ENCODE data around the gene MEIS3. TPM values are rescaled to one million over a fixed set of nuclear protein-coding genes. Genes with fewer than 3 reads are reported as not detected.
A peak's percentile ranks its signal among the peaks of the same experiment; 100 is the strongest.

The MEIS3 gene
- total RNA-seq, 1 donor from 2014 or later, result 11.3 TPM

DNA sequence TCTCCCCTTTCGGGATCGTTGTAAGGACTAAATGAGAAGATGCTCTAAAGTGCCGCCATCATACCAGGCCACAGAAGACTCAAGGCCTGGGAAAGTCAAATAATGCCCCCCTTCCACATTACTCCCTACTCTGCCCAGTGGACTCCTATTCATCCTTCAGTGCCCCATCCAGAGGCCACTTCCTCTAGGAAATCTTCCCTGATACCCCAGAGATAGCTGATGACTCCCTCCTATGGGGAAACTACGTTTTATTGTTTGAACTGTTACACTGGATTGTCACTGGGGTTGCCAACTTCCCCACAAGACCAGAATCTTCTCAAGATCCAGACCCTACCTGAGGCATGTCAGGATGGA, 14.2 kb downstream of the MEIS3 start:
- TF ChIP-seq, protein P1, sequence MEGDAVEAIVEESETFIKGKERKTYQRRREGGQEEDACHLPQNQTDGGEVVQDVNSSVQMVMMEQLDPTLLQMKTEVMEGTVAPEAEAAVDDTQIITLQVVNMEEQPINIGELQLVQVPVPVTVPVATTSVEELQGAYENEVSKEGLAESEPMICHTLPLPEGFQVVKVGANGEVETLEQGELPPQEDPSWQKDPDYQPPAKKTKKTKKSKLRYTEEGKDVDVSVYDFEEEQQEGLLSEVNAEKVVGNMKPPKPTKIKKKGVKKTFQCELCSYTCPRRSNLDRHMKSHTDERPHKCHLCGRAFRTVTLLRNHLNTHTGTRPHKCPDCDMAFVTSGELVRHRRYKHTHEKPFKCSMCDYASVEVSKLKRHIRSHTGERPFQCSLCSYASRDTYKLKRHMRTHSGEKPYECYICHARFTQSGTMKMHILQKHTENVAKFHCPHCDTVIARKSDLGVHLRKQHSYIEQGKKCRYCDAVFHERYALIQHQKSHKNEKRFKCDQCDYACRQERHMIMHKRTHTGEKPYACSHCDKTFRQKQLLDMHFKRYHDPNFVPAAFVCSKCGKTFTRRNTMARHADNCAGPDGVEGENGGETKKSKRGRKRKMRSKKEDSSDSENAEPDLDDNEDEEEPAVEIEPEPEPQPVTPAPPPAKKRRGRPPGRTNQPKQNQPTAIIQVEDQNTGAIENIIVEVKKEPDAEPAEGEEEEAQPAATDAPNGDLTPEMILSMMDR (IDR thresholded peaks at IDR 0.05; ENCODE audit: insufficient read depth, low read length, severe bottlenecking), result no peak
- no peak for DNase-seq (ENCODE audit: low read depth)
- FAIRE-seq, result no peak
- no peaks in the 10 kb centered on the region for H3K36me3 ChIP-seq (ENCODE audit: control insufficient read depth, insufficient read depth, low read length)
- peaks cover 4% of the 10 kb centered on the region for H3K27me3 ChIP-seq (ENCODE audit: control insufficient read depth, insufficient read depth, low read length)
- no peak overlapping the region for H3K4me3 ChIP-seq (ENCODE audit: low read depth, low read length)

DNA sequence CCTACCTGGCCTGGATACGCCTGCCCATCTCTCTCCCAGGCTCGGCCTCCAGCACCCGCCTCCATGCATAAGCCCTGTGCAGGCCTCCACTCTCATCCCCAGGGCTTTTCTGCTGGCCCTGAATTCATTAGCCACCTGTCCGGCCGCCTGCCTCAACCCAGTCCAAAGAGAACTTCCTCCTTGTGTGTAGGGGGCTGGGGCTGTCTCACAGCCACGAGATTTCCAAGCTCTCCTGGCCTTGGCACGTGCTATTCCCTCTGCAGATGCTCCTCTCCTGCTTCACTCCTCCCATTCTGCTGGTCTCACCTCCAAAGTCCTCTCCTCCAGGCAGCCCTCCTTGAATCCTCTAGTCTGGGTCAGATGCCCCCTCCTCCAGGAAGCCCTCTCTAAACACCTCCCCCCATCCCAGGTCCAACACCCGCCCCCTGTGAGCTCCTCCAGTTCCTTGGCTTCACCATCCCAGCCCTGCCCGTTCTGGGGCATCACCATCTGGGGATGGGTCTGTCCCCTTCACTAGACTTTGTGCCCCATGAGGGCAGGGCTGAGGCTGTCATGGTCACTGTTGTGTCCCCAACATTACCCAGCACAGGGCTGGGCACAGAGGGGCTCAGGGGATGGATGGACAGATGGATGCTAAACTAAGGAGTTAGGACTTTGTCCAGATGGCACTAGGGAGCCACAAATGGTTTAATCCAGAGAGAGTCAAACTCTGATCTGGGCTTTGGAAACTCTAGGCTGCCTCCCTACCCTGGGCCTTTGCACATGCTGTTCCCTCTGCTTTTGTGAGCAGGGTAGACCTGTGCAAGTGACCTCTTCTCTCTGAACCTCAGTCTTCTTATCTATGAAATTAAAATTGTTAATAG, 14.8 kb downstream of the MEIS3 start:
- DNase-seq (ENCODE audit: low read depth) (no peak), FAIRE-seq (no peak)
- Histone ChIP-seq H3K36me3 (ENCODE audit: control insufficient read depth, insufficient read depth, low read length) (no peaks in the 10 kb centered on the region), H3K27me3 (ENCODE audit: control insufficient read depth, insufficient read depth, low read length) (peaks cover 4% of the 10 kb centered on the region), H3K4me3 (ENCODE audit: low read depth, low read length) (no peak overlapping the region)
- TF ChIP-seq, protein P1 (IDR thresholded peaks at IDR 0.05; ENCODE audit: insufficient read depth, low read length, severe bottlenecking), result no peak

DNA sequence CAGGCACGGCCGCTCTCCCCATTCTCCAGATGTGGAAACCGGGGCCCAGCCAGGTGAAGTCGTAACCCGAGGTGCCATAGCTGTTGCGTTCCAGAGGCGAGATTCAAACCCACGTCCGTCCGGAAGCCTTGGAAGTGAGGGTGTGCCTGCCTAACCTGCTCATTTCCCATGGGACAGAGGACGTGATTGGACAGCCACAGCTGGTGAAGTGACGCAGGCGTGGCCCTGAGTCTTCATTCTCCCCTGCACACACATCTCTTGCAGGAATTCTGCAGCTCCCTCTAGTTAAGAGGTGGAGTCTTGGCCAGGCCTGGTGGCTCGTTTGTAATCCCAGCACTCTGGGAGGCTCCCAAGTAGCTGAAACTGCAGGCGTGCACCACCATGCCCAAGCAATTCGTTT, 16.8 kb downstream of the MEIS3 start:
- FAIRE-seq, result peak; percentile 32
- Histone ChIP-seq H3K36me3 (ENCODE audit: control insufficient read depth, insufficient read depth, low read length) (no peaks in the 10 kb centered on the region), H3K4me3 (ENCODE audit: low read depth, low read length) (no peak overlapping the region), H3K27me3 (ENCODE audit: control insufficient read depth, insufficient read depth, low read length) (peaks cover 7% of the 10 kb centered on the region)
- no peak for DNase-seq (ENCODE audit: low read depth)
- TF ChIP-seq, protein P1 (IDR thresholded peaks at IDR 0.05; ENCODE audit: insufficient read depth, low read length, severe bottlenecking), result no peak

DNA sequence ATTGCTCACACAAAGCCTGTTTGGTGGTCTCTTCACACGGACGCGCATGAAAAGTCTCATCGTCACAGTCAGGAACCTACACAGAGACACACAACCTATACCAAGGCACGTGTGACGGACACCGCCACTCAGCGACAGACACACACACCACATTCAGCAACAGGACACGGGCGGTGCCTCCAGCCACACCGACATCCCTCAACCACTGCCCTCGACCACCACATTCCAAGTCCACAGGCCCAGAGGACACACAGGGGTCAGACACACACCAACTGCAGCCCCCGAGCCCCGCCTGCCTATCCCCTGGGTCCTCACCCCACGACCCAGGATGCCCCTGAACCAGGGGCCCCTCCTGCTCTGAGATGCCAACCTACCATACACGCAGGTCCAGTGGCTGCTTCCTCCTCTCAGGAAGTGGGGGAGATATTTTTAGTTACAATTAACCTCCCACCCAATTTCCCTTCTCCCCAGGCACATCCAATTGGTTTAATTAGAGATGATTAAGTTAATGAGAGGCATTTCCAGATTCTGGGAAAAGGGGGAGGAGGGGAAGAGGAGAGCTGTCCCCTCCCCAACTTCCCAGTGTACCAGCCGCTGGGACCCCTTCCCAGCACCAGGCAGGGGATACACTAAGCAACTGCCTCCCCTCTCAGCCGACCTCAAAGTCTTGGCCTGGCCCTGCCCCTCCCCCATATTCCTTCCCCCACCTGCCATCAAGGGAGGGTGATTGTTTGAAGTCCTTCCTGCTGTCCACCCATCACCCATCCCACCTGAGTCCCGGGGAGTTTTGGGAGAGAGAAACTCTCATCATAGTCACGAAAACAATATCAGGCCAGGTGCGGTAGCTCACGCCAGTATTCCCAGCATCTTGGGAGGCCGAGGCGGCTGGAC, 20.4 kb downstream of the MEIS3 start:
- DNase-seq (ENCODE audit: low read depth), result no peak
- Histone ChIP-seq H3K36me3 (ENCODE audit: control insufficient read depth, insufficient read depth, low read length) (no peaks in the 10 kb centered on the region), H3K4me3 (ENCODE audit: low read depth, low read length) (no peak overlapping the region), H3K27me3 (ENCODE audit: control insufficient read depth, insufficient read depth, low read length) (peaks cover 2% of the 10 kb centered on the region)
- TF ChIP-seq, protein P1 (IDR thresholded peaks at IDR 0.05; ENCODE audit: insufficient read depth, low read length, severe bottlenecking), result no peak
- FAIRE-seq, result no peak

DNA sequence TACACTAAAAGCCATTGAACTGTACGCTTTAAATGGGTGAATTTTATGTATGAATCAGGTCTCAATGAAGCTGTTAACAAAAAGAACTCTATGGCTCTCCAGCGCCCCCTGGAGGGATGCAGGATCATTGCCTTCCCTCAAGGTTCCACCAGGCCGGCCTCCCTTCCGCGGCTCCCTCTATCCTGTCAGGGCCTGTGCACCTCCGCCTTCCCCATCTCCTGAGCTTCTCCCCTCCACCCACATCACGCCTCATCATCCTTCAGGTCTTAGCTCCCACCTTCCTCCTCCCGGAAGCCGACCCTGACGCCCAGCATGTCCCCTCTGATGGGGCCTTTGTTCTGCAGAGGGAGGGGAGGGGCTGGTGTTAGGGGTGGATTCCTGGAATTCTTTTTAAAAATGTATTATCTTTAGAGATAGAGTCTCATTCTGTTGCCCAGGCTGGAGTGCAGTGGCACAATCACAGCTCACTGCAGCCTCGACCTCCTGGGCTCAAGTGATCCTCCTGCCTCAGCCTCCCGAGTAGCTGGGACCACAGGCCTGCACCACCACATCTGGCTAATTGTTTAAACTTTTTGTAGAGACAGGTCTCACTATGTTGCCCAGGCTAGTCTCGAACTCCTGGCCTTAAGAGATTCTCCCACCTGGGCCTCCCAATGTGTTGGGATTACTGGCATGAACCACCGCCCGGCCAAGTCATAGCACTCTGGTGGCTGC, 27.7 kb downstream of the MEIS3 start:
- TF ChIP-seq, protein P1 (IDR thresholded peaks at IDR 0.05; ENCODE audit: insufficient read depth, low read length, severe bottlenecking), result peak; percentile 92
- no peak for FAIRE-seq
- no peaks in the 10 kb centered on the region for H3K27me3 ChIP-seq (ENCODE audit: control insufficient read depth, insufficient read depth, low read length)
- no peak overlapping the region for H3K4me3 ChIP-seq (ENCODE audit: low read depth, low read length)
- H3K36me3 ChIP-seq (ENCODE audit: control insufficient read depth, insufficient read depth, low read length), result no peaks in the 10 kb centered on the region
- peak; percentile 48 for DNase-seq (ENCODE audit: low read depth)

All from bronchial epithelial cell (primary cell).